Vagina (tissue), 2 donors: ENCODE measurements around the gene KCNC2.
"Not testable (repeated sequence)": the region's sequence is repeated elsewhere in the genome, so short reads cannot be mapped to it uniquely, and the experiment has no call there.

Experiments used
- POLR2A ChIP-seq, 2 donors: fragments of 450-650 bp; IDR thresholded peaks; one replicate each; pipeline ENCODE4 v1.6.1; 2017; ENCODE audit warnings: antibody characterized with exemption in 2 of 2, mild to moderate bottlenecking in 2 of 2, moderate library complexity in 2 of 2
- TF ChIP-seq, protein P1 (sequence below), 3 experiments: fragments of 450-650 bp in 2 of 3; fragments of 200-600 bp in 1 of 3; sonication (generic) in 1 of 3; IDR thresholded peaks; one replicate each; pipeline ENCODE4 v1.5.1; 2017 to 2019; ENCODE audit warnings: antibody characterized with exemption in 3 of 3, mild to moderate bottlenecking in 2 of 3, moderate library complexity in 2 of 3

DNA sequence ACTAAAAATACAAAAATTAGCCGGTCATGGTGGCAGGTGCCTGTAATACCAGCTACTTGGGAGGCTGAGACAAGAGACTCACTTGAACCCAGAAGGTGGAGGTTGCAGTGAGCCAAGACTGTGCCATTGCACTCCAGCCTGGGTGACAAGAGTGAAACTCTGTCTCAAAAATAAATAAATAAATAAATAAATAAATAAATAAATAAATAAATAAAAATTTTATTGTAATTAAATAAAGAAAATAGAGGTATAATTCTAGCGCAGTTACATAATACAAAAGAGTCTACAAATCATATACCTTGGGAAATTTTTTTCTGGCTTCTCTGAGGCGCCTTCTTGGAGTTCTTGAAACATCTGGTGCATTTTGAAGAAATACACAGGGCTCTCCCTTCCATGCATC, 23.8 kb downstream of the KCNC2 start:
- TF ChIP-seq, protein P1, sequence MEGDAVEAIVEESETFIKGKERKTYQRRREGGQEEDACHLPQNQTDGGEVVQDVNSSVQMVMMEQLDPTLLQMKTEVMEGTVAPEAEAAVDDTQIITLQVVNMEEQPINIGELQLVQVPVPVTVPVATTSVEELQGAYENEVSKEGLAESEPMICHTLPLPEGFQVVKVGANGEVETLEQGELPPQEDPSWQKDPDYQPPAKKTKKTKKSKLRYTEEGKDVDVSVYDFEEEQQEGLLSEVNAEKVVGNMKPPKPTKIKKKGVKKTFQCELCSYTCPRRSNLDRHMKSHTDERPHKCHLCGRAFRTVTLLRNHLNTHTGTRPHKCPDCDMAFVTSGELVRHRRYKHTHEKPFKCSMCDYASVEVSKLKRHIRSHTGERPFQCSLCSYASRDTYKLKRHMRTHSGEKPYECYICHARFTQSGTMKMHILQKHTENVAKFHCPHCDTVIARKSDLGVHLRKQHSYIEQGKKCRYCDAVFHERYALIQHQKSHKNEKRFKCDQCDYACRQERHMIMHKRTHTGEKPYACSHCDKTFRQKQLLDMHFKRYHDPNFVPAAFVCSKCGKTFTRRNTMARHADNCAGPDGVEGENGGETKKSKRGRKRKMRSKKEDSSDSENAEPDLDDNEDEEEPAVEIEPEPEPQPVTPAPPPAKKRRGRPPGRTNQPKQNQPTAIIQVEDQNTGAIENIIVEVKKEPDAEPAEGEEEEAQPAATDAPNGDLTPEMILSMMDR (IDR thresholded peaks at IDR 0.05), result not testable (repeated sequence)
- TF ChIP-seq POLR2A (IDR thresholded peaks at IDR 0.05), result not testable (repeated sequence)
